Measurements from ENCODE around the gene GJA9.

DNA sequence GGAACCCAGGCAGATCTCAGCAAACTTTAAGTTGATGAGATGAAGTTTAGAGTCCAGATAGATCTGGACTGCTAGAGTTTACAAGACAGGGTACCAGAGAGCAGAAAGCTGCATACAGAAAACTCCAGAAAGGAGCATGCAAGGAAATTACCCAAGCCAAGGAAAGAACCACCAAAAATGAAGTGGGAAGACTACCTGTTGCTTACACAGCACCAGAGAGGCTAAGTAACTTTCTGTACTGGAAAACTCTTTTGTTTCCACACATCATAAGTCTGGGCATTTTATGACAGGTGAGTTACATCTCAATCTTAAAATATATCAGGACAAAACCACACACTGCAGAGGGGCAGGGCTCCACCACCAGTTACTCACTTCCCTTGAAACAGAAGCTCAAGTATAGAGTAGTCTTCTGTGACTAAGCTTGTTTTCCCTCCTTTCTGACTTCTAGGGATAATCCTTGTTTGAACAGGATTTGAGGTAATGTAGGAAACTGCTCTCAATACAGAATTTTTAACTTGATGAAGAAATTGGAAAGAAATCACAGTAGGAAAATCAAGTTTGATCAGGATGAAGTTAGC, 17.4 kb upstream of the GJA9 start:
- TF ChIP-seq, protein P1, sequence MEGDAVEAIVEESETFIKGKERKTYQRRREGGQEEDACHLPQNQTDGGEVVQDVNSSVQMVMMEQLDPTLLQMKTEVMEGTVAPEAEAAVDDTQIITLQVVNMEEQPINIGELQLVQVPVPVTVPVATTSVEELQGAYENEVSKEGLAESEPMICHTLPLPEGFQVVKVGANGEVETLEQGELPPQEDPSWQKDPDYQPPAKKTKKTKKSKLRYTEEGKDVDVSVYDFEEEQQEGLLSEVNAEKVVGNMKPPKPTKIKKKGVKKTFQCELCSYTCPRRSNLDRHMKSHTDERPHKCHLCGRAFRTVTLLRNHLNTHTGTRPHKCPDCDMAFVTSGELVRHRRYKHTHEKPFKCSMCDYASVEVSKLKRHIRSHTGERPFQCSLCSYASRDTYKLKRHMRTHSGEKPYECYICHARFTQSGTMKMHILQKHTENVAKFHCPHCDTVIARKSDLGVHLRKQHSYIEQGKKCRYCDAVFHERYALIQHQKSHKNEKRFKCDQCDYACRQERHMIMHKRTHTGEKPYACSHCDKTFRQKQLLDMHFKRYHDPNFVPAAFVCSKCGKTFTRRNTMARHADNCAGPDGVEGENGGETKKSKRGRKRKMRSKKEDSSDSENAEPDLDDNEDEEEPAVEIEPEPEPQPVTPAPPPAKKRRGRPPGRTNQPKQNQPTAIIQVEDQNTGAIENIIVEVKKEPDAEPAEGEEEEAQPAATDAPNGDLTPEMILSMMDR (IDR thresholded peaks at IDR 0.05): no peak
- no peak for TF ChIP-seq POLR2A (IDR thresholded peaks at IDR 0.05)
- no peak for TF ChIP-seq POLR2AphosphoS5 (IDR thresholded peaks at IDR 0.05)
